Measurements from ENCODE around the gene SH3TC1.

Gene SH3TC1

DNA sequence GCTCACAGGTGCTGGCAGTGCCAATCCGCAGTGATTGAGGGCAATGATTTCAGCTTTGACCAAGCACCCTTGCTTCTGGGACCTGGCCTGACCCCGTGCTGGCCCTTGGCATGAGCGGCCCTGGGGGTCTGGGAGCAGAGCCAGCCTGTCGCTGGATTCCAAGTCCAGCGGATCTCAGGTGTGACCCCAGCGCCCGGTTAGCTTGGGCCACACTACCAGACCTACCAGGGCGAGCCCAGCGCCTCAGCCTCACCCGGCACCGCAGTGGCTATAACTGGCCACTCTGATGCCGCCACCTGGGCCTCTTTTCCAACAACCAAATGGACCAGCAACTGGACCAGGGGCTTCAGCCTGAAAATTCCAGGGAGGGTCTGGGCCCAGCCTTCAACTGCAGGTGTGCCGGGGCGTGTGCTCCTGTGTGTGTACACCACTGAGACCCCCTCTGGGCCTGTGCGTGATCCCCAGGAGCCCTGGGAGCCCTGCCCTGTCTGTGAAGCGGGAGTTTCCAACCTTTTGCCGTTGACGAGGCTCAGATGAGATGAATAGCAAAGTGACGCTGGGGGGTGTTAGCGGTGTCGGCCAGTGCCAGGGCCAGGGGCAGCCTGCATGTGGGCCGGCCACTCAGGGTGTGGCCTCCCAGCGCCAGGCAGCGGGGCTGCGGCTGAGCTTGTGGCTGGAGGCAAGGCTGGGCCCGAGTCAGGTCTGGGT is 658 bp downstream of the SH3TC1 start:
- DNase-seq (ENCODE audit: low read depth), result no peak

DNA sequence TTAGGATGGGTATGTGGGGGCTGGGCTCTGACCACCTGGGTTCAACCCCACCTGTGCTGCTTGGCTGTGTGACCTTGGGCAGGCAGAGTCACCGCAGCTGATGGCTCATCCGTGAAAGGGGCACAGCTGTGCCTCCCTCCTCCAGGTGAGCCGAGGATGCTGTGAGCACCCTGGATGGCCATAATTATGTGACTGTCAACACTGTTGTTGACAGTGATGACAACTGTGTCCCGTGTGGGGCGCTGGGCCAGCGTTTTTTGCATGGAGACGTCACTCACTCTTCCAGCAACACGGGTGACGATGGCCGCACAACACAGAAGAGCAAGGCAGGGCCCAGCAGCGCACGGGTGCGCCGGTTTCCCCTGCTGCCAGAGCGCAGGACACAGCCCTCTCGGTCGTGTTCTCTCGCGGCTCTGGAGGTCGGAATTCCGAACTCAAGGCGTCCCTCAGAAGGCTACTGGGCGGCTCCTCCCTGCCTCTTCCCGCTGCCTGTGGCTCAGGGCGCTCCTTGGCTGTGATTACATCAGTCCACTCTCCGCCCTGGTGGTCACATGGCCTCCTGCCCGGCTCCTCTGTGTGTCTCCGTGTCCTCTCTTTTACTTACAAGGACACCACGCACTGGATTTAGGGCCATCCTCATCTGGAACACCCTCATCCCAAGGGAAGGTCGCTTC is 1.3 kb downstream of the SH3TC1 start:
- no peak for DNase-seq (ENCODE audit: low read depth)

DNA sequence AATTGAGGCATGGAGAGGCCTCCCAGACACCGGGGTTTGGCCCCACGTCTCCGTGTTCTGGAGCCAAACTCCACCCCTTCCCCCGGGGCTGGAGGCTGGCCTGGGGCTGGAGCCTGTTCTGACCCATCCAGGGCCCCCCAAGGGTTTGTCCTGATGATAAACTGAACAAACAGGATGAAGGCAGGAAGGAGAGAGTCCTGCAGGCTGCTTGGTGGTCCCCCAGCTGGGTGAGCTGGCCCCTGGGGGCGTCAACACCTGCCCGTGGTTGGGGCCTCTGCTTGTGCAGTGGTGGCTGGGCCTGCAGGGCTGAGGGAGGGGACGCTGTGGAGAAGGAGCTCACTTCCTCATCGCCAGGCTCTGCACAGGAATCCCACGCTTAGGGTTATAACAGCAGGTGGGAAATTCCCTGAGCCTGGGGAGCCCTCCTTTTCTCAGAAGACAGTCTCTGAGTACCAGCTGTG is 2.3 kb downstream of the SH3TC1 start:
- no peak for DNase-seq (ENCODE audit: low read depth)

DNA sequence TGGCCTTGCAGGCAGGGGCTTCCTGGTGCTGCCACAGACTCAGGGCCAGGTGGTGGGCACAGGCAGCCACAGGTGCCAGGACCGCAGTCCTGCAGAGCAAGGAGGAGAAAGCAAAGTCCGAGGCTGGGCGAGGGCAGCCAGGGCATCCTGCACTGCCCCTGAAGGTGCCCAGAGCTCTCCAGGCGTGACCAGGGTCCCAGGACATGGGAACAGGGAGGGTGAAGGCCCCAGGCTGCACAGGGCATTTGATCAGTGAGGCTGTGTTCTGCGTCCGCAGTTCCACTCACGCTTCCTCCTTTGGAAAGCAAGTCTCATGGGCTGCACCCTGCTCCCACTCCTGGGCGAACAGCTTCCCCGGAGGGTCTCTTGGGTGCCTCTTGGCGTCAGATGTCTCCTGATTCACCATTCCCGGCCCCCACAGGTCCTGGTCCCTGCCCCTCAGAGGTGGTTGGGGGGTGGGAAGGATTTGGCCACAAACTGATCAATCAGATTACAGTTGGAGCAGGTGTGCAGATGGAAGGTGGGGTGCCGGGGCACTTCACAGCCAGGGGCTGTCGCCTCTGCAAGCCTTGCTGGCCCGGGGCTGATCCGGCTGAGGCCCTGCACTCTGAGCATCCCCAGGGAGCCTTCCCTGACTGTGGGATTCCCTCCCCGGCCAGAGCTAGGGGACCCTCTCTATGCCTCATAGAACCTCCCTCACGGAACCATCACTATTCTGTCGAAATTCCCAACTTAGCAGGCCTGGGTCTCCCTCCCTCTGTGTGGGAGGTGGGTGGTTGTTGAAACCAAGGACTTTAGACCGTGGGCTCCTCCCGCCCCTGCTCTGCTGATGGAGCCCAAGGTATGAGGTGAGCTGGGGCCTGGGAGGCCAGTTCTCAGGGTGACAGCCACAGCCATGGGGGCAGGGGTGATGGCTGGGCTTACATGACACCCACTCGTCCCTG is 3.3 kb downstream of the SH3TC1 start:
- no peak for DNase-seq (ENCODE audit: low read depth)

DNA sequence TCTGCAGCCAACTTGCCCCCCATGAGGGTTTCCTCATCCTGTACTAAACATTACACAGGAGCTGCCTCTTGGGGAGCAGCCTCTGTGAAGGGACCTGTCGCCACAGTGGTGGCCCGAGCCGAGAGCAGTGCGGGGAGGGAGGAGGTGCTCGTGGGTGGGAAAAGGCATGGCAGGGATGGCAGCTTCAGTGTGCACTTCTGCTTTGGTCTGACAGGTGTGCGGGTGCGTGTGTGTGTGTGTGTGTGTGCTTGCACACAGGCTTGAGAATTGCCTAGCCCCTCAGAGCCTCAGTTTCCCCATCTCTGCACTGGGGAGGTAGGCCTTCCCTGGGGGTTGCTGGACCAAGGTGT is 3.9 kb downstream of the SH3TC1 start:
- DNase-seq (ENCODE audit: low read depth), result no peak

DNA sequence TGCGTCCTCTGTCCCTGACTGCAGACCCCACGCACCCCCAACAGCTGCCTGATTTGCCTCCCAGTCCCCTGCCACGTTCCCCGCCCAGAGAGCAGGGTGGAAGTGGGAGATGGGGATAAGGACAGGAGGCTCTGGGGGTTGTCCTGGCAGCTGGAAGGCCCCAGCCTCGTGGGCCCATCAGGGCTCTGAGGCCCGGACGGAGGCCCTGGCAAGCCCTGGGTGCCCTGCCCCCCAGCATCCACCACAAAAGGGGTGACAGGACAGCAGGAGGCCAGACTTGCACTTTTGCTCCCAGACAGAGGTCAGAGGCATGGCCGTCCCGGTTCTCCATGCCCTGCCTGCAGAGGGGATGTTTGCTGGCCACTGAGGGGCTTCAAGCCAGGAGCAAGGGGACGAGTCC is 4.7 kb downstream of the SH3TC1 start:
- DNase-seq (ENCODE audit: low read depth), result no peak

DNA sequence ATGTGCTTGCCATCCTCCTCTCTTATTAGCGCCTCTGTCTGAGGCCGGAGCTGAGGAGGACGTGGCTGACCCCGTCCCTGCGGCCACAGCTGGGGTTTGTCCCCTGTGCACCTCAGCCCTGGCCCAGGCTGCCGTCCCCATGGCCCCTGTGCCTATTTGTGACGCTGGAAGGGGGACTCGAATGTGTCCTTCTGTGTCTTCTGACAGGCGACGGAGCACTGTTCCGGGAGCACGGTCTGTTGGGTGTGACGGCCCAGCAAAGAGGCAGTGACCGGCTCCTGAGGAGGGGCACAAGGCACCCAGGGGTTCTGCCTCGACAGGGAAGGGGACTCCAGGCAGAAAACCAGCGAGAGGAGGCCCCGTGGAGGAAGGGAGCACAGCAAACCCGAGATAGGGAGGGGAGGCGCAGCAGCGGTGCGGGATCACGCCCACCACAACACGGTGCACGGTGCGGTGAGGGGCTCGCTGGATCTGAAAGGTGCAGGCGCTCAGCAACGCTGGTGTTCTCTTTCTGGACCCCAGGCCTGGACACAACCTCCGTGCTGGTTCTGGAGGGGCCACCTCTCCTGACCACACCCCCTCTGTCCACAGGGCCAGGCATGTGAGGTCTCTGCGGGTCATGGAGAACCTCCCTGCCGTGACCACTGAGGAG is 5.6 kb downstream of the SH3TC1 start:
- DNase-seq (ENCODE audit: low read depth), result no peak

DNA sequence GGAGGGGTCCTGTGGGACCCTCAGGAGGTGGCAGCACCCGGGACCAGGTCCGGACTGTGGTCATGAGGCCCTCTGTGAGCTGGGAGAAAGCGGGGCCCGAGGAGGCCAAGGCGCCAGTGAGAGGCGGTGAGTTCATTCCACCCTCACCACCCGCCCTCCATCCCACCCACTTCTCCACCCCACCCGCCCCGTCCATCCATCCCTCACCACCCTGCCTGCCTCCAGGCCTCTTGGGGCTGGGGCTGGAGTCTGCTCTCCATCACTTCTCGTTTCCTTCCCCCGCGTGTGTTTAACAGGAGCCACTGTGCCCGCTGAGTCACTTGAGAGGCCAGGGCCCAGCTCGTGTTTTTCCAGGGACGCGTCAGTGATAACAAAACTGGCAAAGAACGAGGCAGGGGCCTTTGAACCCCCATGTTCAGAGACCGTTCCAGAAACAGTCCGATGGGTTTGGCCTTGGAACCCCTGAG is 6.2 kb downstream of the SH3TC1 start:
- DNase-seq (ENCODE audit: low read depth), result no peak

DNA sequence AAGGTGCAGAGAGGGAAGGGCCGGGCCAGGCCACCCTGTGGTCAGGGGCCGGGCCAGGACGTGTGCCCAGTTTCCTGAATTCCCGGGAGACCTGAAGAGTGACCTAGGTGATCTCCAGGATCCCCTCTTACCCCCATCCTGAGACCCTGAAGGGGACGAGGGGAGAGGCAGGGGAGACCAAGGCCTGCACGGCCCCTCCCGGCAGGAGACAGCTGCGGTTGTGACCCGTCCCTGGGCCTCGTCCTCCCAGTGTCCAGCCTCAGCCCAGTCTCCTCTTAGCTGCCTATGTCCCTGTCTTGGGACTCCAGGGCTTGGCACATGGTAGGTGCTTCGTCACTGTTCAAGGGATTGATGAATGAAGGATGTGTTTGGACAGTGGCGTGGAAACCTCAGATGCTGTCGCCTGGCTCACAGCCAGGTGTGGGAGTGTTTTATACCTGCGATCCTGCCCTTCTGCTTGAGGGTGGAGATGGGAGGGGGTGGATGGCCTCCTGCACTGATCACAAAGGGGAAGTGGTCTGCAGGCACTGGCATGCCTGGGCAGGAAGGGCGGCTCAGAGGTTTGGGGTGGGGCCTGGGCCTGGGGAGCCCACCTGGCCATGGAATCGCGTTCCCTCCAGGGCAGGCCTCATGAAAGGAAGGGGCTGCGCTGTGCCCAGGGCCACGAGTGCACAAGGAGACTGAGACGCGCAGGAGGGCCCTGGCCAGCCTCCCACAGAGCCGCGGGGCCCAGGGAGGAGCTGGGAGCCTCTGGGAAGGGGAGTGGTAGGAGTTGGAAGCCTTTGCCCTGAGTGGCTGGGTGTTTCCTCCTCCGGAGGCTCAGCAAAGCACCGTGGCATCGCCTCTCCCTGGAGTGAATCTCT is 6.9 kb downstream of the SH3TC1 start:
- no peak for DNase-seq (ENCODE audit: low read depth)

DNA sequence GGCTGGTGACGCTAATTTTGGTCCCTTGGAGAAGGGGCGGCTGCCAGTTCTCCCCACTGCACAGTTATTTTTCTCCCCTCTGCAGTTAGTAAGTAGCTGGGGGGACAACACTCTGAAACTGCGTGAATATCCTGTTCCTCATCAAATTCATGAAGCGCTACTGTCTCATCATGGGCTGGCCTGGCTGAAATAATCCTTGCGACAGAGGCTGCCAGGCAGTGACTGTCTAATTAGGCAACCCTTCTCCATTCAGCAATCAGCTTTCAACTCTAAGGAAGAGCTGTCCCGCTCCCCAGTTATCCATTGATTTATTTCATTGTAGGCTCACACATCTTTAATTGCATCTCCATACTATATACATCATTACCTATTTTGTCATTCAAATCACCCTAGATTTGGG is 8.2 kb downstream of the SH3TC1 start:
- DNase-seq (ENCODE audit: low read depth), result no peak

DNA sequence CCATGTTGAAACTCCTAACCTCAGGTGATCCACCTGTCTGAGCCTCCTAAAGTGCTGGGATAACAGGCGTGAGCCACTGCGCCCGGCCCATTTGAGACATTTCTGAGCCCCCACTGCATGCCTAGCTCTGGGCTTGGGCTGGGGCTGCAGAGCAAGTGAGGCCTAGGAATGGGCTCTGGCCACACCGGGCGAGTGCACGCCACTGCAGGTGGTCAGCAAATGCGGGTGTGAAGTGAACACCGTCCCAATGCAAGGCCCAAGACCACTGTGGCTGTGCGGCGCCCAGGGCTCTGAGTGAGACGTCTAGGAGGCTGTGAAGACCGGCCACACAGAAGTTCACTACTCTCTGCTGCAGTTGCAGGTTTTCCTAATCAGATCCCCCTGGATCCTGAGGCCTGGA is 9.5 kb downstream of the SH3TC1 start:
- DNase-seq (ENCODE audit: low read depth), result no peak

DNA sequence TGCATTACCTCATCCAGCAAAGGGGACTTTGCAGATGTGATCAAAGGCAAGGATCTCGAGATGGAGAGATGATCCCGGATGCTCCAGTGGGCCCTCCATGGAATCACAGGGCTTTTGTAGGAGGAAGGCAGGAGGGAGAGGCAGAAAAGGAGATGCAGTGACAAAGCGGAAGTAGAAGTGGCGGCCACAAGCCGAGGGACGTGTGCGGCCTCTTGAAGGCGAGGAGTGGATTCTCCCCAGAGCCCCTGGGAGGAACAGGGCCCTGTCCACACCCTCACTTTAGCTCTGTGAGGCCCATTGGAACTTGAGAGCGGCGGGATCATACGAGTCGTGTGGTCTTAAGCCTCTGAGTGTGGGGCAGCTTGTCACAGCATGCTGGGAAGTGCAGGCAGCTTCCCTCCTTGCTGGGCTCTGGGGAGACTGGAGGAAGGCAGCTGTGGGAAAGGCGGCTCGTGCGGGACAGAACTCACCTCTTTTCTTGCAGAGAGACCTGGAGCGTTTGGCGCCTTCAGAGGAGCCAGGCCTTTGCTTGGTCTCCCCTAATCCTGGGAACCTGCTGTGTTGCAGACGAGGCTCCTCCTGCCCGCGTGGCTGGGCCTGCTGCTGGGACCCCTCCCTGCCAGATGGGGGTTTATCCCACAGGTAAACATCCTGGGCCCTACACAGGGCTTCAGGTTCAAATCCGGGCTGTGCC is 10.2 kb downstream of the SH3TC1 start:
- DNase-seq (ENCODE audit: low read depth), result no peak

DNA sequence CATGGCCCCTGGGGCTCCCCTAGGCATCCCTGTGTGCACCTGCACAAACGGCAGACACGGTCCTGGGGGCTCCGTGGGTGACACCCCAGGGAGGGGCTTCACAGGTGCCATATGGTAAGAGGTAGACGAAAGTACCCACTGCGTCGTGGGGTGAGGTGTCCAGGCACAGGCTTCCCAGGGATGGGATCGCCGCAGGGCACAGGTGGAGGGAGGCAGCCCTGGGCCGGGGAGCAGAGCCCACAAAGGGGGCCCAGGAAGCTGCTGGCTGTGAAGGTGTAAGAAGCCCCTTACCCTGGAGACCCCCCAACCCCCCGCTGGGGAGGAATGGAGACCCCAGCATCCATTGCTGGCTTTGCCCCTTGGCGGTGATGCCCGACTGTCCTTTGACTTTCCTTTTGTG is 10.9 kb downstream of the SH3TC1 start:
- no peak for DNase-seq (ENCODE audit: low read depth)

DNA sequence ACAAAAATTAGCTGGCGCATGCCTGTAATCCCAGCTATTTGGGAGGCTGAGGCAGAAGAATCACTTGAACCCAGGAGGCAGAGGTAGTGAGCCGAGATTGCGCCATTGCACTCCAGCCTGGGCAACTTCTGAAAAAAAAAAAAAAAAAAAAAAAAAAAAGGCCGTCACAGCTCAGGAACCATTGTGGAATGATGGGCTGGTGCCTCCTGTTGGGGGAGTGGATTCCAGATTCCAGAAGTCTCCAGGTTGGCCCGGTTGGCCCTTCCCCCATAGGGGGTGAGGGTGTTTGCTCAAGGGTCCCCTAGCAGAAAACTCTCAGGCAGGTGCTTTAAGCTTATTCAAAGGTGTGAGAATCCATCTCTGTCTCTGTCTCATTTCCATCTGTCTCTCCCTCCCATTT is 11.5 kb downstream of the SH3TC1 start:
- DNase-seq (ENCODE audit: low read depth), result no peak

DNA sequence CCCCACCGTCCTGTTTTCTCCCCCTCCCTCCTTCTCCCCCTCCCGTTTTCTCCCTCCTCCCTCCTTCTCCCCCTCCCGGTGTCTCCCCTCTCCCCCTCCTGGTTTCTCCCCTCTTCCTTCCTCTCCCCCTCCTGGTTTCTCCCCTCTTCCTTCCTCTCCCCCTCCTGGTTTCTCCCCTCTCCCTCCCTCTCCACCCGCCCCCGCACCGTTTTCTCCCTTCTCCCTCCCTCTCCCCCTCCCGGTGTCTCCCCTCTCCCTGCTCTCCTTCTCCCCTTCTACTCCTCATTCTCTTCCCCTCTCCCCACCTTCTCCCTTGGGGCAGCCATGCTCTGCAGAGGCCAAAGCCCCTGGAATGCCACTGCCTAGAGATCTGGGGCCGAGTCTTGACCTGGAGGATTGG is 12.2 kb downstream of the SH3TC1 start:
- no peak for DNase-seq (ENCODE audit: low read depth)

DNA sequence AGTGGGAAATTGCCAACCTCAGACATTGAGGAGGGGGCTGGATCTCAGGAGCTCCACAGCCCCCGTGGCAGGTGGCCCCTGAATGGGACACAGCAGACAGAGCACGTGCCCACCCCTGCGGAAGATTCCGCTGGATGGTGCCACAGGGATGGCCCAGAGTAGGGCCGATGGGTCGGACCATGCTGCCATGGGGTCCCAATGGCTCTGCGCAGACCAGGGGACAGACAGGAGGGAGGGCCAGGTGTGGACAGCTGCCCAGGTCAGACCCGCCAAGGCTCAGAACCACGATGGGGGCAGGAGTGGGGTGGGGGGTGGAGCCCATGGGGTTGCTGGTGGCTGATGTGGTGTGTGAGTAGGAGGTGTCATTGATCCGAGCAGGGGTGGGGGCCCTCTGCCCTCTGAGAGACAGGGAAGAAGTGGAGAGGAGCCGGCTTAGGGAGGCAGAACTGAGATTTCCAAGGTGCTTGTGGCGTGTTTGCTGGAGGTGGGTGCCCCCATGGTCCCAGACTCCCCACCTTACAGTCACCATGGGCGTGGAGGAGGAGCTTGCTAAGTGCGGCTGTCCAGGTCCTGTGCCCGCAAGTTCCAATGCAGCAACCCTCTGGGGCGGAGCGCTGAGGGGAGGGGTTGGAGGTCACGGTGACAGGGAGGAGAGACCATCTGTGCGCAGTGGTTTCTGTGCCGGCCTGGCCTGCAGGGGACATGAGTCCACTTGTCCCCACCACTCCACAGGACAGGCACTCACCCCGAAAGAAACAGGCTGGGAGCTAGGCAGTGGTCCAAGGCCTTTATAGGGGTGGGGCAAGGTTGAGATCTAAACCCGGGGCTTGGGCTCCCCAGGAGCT is 12.9 kb downstream of the SH3TC1 start:
- no peak for DNase-seq (ENCODE audit: low read depth)

DNA sequence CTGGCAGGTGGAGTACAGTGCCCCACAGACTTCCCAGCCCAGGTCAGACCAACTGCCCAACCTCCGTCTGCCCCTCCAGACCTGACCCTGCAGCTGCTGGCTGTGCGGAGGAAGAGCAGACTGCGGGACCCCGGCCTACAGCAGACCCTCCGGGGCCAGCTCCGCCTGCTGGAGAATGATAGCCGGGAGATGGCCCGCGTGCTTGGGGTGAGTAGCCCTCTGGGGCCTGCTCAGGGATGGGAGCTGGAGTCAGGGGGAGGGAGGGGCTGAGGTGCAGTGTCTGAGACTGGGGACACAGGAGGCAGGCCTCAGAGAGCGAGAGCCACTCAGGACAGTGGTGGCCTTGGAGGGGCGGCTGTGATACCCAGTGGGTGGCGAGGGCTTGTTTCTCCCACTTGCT is 13.5 kb downstream of the SH3TC1 start:
- DNase-seq (ENCODE audit: low read depth), result no peak

DNA sequence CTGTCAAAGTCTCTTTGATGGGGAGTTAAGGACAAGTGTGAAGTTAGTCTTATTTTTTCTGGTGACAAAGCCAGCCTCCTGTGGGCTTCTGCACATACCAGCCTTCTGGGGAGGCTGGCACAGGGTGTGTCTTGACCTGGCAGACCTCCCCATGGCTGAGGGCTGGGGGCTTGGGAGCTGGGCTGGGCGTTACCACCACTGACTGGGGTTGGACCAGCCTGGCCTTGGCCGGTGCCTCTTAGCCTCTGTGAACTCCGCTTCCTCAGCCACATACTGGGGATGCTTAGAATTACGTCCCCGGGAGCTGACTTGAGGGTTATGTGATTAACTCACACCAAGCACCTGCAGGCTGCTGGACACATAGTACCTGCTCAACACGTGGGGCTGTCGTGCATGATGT is 14.0 kb downstream of the SH3TC1 start:
- no peak for DNase-seq (ENCODE audit: low read depth)

DNA sequence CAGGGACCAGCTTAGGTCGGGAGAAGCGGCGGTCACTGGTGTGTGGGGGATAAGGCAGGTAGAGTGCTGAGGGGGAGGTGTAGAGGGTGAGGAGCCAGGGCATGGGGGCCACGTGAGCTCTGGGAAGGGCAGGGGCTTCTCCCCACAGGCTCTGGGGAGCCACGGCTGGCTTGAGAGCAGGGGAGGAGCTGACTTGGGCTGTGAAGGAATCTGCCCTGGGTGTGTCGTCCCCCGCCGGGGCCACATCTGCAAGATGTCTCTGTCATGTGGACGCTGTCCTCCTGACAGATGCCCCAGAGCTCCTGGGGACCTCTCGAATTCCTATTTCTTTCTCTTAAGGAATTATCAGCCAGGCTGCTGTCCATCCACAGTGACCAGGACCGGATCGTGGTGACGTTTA is 15.0 kb downstream of the SH3TC1 start:
- DNase-seq (ENCODE audit: low read depth), result no peak

DNA sequence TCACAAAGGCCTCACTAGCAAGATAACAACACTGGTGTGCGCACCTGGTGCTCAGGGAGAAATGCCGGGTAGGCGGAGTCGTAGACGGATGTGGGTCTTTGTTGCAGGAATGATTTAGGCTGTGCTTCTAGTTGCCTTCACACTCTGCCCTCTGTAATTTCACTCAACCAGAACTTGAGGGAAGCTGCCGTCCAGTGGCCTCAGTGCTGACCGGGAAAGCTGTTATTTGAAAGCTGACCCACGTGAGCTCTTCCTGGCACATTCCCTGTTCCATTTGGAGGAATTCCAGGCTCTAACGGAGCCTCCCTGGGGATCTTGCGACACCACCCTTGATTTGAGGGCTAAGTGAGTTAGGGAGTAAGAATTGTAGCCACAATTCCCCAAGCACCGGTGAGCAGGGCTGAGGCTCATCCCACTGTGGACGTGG is 15.9 kb downstream of the SH3TC1 start:
- no peak for DNase-seq (ENCODE audit: low read depth)

Measured in HS-27A (cell line).